Keratinocyte (primary cell): Measurements from ENCODE around the gene CHERP.

ENCODE experiments used
- EZH2 ChIP-seq: IDR thresholded peaks from one replicate; pipeline ENCODE4 v1.6.1; 2012; ENCODE audit warnings: inconsistent platforms, mild to moderate bottlenecking, low read length, moderate library complexity
- TF ChIP-seq, protein P1 (sequence below), 3 experiments: IDR thresholded peaks in 1 of 3; conservative IDR thresholded peaks in 1 of 3; optimal IDR thresholded peaks in 1 of 3; 2 replicates in 2 of 3; 3 replicates in 1 of 3; pipeline versions ENCODE3 to v1.5.1; 2011; ENCODE audit warnings: low read length in 3 of 3, mild to moderate bottlenecking in 3 of 3, moderate library complexity in 2 of 3, control low read depth in 1 of 3, inconsistent platforms in 1 of 3; ENCODE audit not compliant: insufficient read depth in 2 of 3; ENCODE audit errors: extremely low read depth in 1 of 3

DNA sequence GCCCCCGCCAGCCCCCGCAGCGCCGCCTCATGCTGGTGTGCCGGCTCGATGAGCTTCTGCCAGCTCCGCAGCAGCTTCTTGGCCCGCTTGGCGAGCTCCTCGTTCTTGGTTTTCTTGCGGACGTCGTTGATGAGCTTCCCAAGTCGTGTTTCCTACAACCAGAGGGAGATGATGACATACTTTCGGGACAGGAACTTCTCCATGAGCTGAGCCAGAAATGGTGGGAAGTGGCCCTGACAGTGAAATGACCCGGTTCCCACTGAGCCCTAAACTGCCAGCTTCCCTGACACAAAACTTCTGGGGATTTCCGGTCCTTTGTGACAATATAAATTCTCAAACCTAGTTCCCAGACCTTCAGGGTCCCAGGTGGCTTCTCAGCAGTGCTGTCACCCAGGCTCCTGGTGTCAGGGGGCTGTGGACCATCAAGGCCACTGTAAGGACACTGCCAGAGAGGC lies 35.3 kb upstream of the CHERP start:
- TF ChIP-seq, protein P1, sequence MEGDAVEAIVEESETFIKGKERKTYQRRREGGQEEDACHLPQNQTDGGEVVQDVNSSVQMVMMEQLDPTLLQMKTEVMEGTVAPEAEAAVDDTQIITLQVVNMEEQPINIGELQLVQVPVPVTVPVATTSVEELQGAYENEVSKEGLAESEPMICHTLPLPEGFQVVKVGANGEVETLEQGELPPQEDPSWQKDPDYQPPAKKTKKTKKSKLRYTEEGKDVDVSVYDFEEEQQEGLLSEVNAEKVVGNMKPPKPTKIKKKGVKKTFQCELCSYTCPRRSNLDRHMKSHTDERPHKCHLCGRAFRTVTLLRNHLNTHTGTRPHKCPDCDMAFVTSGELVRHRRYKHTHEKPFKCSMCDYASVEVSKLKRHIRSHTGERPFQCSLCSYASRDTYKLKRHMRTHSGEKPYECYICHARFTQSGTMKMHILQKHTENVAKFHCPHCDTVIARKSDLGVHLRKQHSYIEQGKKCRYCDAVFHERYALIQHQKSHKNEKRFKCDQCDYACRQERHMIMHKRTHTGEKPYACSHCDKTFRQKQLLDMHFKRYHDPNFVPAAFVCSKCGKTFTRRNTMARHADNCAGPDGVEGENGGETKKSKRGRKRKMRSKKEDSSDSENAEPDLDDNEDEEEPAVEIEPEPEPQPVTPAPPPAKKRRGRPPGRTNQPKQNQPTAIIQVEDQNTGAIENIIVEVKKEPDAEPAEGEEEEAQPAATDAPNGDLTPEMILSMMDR (optimal IDR thresholded peaks at IDR 0.05 in 1 of 3, IDR thresholded peaks at IDR 0.05 in 1 of 3, conservative IDR thresholded peaks at IDR 0.05 in 1 of 3; ENCODE audit: extremely low read depth in 1 of 3, insufficient read depth in 2 of 3, low read length in 3 of 3): no peak
- TF ChIP-seq EZH2: no peak
